GM19397 (cell line): ENCODE measurements around the gene CLN5.
"Not testable (repeated sequence)": the region's sequence is repeated elsewhere in the genome, so short reads cannot be mapped to it uniquely, and the experiment has no call there.

Experiments
- ATAC-seq: cut with Tn5 transposase; IDR thresholded peaks from one replicate; pipeline ENCODE4 v1.9.1; 2021; ENCODE audit warnings: mild to moderate bottlenecking, moderate library complexity; ENCODE audit not compliant: unreplicated experiment

CLN5 gene

DNA sequence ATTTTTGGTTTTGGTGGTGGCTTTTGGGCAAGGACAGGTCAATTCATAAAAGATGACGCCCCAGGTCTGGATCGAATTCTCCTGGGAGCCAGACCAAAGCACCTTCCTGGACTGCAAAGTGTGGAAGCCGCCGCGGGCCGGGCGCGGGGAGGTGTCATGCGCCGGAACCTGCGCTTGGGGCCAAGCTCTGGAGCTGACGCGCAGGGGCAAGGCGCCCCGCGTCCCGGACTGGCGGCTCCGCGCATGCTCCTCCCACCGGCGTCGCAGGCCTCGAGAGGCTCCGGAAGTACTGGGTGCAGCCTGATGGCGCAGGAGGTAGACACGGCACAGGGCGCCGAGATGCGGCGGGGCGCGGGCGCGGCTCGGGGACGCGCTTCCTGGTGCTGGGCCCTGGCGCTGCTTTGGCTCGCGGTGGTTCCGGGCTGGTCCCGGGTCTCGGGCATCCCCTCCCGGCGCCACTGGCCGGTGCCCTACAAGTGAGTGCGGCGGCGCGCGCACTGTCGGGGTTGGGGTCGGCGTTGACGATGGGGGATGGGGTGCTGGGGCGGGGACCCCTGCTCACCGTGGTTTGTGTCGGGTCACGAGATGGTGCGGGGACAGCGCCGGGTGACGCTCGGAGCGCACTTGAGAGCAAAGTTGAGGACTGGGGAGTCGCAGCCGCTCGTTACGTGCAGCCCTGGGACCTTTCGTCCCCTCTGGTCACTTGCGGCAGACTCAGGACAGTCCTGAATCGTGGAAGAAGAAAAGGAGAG, at the start of gene CLN5:
CLN5 (plus strand) TSS at position 286 of the 752 bp plus-strand sequence; CDS start at position 304, 18 bp downstream.
- peak; percentile 97 for ATAC-seq

GRCh38 chr13:76942363-76942762, 49.5 kb upstream of the CLN5 start:
- no peak for ATAC-seq

GRCh38 chr13:76943646-76944045, 48.2 kb upstream of the CLN5 start:
- ATAC-seq: no peak

DNA sequence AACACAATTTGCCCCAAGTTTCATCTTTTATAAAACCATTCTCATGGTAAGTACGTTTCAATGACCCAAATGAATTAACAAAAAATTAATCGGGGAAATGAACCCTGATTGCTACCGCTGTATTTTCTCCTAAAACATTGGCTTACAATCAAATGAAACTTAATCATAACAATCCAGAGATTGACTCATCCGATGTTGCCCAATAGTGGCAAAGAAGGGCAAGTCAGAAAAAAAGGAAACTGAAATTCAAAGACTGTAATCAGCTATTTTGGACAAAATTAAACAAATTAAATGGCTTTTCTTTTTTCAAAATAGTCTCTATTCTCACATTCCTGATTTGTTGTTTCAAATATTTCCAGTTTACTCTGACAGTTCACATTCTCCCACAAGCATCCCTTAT, 47.4 kb upstream of the CLN5 start:
- ATAC-seq: no peak

GRCh38 chr13:76948149-76948548, 43.7 kb upstream of the CLN5 start, which contains the start of gene ACOD1:
Gene ACOD1, plus strand, starts transcription at chr13:76948511. Its CDS starts 48 bp downstream, at chr13:76948559.
- no peak for ATAC-seq

DNA sequence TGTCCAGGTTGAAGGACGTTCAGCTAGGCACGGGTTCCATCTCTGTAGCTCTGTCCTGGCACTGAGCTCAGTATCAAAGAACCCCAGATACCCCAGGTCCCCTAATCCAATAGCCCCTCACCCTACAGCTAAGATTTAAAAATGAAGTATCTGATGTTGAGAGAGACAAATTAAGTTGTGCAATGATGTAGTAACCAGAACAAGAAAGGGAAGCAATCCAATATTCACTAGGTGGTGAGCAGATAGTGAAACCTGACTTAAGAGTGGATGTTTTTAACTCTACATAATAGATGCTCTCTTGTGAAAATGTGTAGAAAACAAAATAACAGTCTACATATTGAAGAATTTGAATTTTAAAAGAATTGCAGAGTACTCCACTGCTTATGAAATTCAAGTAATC, 41.8 kb upstream of the CLN5 start:
- no peak for ATAC-seq

DNA sequence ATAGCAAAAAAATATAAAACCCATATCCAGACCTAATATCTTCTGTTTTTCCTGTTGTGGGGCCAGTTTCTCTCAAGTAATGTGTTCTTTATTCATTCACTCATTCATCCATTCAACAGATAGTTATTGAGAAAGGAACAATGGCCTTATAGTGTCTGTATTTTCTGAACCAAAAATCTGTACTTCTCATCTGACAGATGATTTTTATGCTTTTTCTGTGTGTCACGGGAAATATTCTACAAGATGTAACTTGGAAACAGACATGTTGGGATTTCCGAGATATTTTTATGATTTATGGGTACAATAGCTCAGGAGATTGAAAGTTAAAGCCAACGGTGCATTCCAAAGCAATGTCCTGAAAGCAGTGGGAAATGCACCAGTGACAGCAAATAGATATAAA, 37.9 kb upstream of the CLN5 start:
- no peak for ATAC-seq

- ATAC-seq: no peak
These were observed 37.3 kb upstream of the CLN5 start for GRCh38 chr13:76954538-76954937.

DNA sequence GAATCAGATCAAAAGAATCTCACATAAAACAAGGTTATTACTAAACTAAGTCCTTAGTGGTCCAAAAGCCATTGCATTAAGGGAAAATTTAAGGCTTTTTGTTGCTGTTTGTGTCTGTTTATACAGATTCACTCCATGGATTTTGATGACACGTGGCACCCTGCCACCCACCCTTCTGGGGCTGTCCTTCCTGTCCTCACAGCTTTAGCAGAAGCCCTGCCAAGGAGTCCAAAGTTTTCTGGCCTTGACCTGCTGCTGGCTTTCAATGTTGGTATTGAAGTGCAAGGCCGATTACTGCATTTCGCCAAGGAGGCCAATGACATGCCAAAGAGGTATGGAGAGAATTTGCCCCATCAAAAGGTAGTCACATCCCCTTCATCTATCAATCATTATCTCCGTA, 36.7 kb upstream of the CLN5 start:
- ATAC-seq: no peak

DNA sequence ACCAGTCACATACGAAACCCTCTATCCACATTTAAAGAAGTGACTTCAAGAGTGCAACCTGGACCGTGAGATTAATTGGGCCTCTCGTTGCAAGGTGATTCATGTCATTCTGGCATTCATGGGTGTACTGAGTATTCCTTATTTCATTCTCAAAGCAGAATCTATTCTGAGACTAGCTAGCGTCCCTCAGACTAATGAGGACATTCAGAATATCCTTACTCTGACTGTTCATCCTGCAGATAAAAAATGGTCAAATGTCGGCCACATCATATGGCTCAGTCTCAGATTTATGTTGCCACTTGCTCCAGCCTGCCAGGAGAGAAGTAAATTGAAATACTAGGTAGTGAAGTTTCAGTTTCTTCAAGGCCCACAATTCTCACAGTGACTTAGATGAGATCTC, 36.2 kb upstream of the CLN5 start:
- ATAC-seq: no peak

DNA sequence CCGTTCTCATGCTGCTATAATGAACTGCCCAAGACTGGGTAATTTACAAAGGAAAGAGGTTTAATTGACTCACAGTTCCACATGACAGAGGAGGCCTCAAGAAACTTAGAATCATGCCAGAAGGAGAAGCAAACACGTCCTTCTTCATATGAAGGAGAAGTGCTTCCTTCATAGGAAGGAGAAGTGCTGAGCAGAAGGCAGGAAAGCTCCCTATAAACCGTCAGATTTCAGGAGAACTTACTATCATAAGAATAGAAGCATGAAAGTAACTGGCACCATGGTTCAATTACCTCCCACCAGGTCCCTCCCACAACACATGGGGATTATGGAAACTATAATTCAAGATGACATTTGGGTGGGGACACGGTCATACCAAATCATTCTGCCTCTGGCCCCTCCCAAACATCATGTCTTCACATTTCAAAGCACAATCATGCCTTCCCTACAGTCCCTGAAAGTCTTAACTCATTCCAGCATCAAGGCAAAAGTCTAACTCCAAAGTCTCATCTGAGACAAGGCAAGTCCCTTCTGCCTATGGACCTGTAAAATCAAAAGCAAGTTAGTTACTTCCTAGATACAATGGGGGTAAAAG, 32.9 kb upstream of the CLN5 start:
- no peak for ATAC-seq

GRCh38 chr13:76959734-76960133, 32.1 kb upstream of the CLN5 start:
- ATAC-seq: not testable (repeated sequence)

GRCh38 chr13:76965759-76966421, 26.0 kb upstream of the CLN5 start:
- ATAC-seq: no peak

DNA sequence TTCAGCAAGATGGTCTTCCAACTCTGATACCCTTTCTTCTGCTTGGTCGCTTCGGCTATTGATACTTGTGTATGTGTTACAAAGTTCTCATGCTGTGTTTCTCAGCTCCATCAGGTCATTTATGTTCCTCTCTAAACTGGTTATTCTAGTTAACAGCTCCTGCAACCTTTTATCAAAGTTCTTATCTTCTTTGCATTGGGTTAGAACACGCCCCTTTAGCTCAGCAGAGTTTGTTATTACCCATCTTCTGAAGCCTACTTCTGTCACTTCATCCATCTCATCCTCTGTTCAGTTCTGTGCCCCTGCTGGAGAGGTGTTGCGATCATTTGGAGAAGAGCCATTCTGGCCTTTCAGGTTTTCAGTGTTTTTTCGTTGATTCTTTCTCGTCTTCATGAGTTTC, 24.9 kb upstream of the CLN5 start:
- no peak for ATAC-seq

DNA sequence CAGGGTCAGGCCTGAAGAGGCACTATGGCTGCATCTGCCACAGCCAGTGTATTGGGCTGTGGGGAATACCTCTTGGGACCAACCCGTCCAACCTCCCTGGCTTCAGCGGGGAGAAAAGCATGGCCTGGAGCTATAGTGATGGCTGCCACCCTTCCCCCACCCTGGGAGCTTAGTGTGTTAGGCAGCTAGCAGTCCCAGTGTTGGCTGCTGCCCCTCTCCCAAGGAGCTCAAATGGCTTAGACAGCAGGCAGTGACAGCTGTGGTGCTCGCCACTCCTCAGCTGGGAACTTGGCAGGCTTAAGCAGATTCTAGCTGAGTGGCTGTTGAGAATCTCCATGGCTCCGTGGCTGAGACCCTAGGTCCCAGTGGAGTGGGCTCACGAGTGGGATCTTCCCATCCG, 23.8 kb upstream of the CLN5 start:
- no peak for ATAC-seq

- no peak for ATAC-seq
These were observed 22.2 kb upstream of the CLN5 start for GRCh38 chr13:76969488-76970365.

GRCh38 chr13:76971215-76971614, 20.7 kb upstream of the CLN5 start:
- no peak for ATAC-seq

GRCh38 chr13:76971851-76972829, 19.7 kb upstream of the CLN5 start:
- no peak for ATAC-seq

DNA sequence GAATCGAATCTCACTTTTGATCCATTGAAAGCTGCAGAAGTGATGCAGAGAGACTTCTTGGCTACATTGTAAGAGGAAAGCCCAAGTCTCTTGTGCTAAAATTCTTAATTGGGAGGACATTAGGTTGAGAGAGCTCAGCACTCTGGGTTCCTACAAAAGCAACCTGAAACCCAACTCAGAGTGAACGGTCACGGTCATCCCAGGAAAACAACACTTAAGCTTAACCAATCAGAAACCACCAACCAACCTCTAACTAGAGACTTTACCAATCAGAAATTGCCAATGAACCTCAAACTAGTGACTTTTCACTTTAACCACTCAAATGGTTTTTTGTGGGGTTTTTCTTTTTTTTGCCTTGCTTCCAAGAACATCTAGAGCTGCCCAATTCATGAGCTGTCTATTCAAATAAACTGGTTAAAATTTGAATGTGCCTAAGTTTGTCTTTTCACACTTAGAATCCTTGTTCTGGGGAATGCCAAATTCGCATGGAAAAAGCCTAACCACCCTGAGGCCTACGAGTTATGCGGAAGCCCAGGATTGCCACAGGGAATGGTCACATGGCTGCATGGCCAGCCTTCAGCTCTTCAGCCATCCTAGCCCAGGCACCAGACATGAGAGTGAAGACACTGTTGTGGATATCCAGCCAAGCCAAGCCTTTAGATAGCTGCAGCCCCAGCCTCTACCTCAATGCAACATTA, 17.8 kb upstream of the CLN5 start:
- no peak for ATAC-seq
